ENCODE measurements around the gene TMEM50B.

Gene TMEM50B

GRCh38 chr21:33402001-33402979 is 77.5 kb downstream of the TMEM50B start:
- peaks cover 25% of the 10 kb centered on the region for H3K4me1 ChIP-seq (ENCODE audit: control insufficient read depth, insufficient read depth, low read length)
- no peaks in the 10 kb centered on the region for H3K9me3 ChIP-seq (ENCODE audit: control insufficient read depth, low read length)
- no peaks in the 10 kb centered on the region for H3K36me3 ChIP-seq (ENCODE audit: control insufficient read depth, insufficient read depth, low read length)
- no peaks in the 10 kb centered on the region for H3K27me3 ChIP-seq (ENCODE audit: control insufficient read depth, insufficient read depth, low read length)
- H3K4me3 ChIP-seq (ENCODE audit: low read length): no peak overlapping the region
- H3K9ac ChIP-seq (ENCODE audit: low read length): peak overlapping the region; percentile 53

DNA sequence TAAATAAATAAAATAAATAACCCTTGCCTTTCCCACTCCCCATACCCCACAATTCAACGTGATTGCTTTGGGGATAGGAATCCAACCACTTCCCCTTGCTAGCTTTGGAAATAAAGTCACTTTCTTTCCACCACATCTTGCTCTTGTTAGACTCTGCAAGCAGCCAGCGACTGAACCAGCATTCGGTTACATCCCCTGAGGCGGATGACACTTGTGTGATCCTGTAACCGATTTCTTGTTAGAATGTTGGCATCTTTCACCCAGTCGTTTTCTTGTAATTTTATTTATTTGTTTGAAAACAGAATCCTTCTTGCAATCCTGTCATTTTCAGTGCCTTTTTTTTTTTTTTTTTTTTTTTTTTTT is 78.2 kb downstream of the TMEM50B start:
- no peaks in the 10 kb centered on the region for H3K36me3 ChIP-seq (ENCODE audit: control insufficient read depth, insufficient read depth, low read length)
- no peak overlapping the region for H3K4me3 ChIP-seq (ENCODE audit: low read length)
- H3K9me3 ChIP-seq (ENCODE audit: control insufficient read depth, low read length): no peaks in the 10 kb centered on the region
- H3K27me3 ChIP-seq (ENCODE audit: control insufficient read depth, insufficient read depth, low read length): no peaks in the 10 kb centered on the region
- no peak overlapping the region for H3K9ac ChIP-seq (ENCODE audit: low read length)
- peaks cover 19% of the 10 kb centered on the region for H3K4me1 ChIP-seq (ENCODE audit: control insufficient read depth, insufficient read depth, low read length)
